Measurements from ENCODE around the gene NCR3LG1.

NCR3LG1 gene

GRCh38 chr11:17386331-17387084, 34.9 kb downstream of the NCR3LG1 start:
- no peak overlapping the region for H3K27ac ChIP-seq (ENCODE audit: low read depth, low read length)
- peaks cover 5% of the 10 kb centered on the region for H3K27me3 ChIP-seq (ENCODE audit: control insufficient read depth, insufficient read depth, low read length)
- H3K9me3 ChIP-seq (ENCODE audit: control insufficient read depth, insufficient read depth, low read length): no peaks in the 10 kb centered on the region
- H3K4me3 ChIP-seq (ENCODE audit: low read depth, low read length): no peak overlapping the region
- peaks cover 5% of the 10 kb centered on the region; the same call in 1 of the 2 replicates for H3K4me1 ChIP-seq (ENCODE audit: control insufficient read depth, insufficient read depth, low read length)
- H3K9ac ChIP-seq (ENCODE audit: low read depth, low read length): no peak overlapping the region
- H3K36me3 ChIP-seq (ENCODE audit: control insufficient read depth, insufficient read depth, low read length): no peaks in the 10 kb centered on the region

DNA sequence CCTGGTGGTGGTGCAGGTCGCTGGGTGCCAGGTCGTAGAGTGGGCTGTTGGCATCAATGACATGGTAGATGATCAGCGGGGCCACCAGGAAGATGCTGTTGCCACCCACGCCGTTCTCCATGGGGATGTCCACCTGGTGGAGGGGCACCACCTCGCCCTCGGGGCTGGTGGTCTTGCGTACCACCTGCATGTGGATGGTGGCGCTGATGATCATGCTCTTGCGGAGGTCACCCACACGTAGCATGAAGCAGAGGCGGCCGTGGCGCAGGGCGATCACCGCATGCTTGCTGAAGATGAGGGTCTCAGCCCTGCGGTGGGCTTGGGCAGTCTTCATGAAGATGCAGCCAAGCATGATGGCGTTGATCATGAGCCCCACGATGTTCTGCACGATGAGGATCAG, 35.7 kb downstream of the NCR3LG1 start:
- Histone ChIP-seq H3K9me3 (ENCODE audit: control insufficient read depth, insufficient read depth, low read length) (no peaks in the 10 kb centered on the region), H3K4me1 (ENCODE audit: control insufficient read depth, insufficient read depth, low read length) (peaks cover 5% of the 10 kb centered on the region; the same call in 1 of the 2 replicates), H3K9ac (ENCODE audit: low read depth, low read length) (no peak overlapping the region), H3K27ac (ENCODE audit: low read depth, low read length) (no peak overlapping the region), H3K36me3 (ENCODE audit: control insufficient read depth, insufficient read depth, low read length) (no peaks in the 10 kb centered on the region), H3K27me3 (ENCODE audit: control insufficient read depth, insufficient read depth, low read length) (peaks cover 5% of the 10 kb centered on the region), H3K4me3 (ENCODE audit: low read depth, low read length) (no peak overlapping the region)

DNA sequence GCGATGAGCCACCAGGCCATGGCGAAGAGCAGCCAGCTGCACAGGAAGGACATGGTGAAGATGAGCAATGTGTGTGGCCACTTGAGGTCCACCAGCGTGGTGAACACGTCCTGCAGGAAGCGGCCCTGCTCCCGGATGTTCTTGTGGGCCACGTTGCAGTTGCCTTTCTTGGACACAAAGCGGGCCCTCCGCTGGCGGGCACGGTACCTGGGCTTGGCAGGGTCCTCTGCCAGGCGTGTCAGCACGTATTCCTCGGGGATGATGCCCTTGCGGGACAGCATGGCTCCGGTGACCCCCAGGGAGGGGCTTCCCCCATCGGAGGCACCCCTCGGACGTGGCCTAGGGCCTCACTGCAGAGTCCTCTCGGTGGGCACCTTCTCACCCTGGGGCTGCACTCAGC, 36.2 kb downstream of the NCR3LG1 start:
- Histone ChIP-seq H3K36me3 (ENCODE audit: control insufficient read depth, insufficient read depth, low read length) (no peaks in the 10 kb centered on the region), H3K9me3 (ENCODE audit: control insufficient read depth, insufficient read depth, low read length) (no peaks in the 10 kb centered on the region), H3K4me3 (ENCODE audit: low read depth, low read length) (no peak overlapping the region), H3K4me1 (ENCODE audit: control insufficient read depth, insufficient read depth, low read length) (peaks cover 5% of the 10 kb centered on the region; the same call in 1 of the 2 replicates), H3K9ac (ENCODE audit: low read depth, low read length) (no peak overlapping the region), H3K27ac (ENCODE audit: low read depth, low read length) (no peak overlapping the region), H3K27me3 (ENCODE audit: control insufficient read depth, insufficient read depth, low read length) (peaks cover 5% of the 10 kb centered on the region)

GRCh38 chr11:17388609-17389210, 37.1 kb downstream of the NCR3LG1 start, which contains the start of gene KCNJ11:
Gene KCNJ11 (minus strand): TSS chr11:17388659. CDS start chr11:17388091, 568 bp downstream.
- Histone ChIP-seq H3K4me1 (ENCODE audit: control insufficient read depth, insufficient read depth, low read length) (peaks cover 5% of the 10 kb centered on the region; the same call in 1 of the 2 replicates), H3K27ac (ENCODE audit: low read depth, low read length) (peak within 1 kb of the TSS; percentile 40), H3K4me3 (ENCODE audit: low read depth, low read length) (peak within 1 kb of the TSS; percentile 73), H3K9me3 (ENCODE audit: control insufficient read depth, insufficient read depth, low read length) (no peaks in the 10 kb centered on the region), H3K27me3 (ENCODE audit: control insufficient read depth, insufficient read depth, low read length) (peaks cover 5% of the 10 kb centered on the region), H3K9ac (ENCODE audit: low read depth, low read length) (0 out of 2 replicates have a peak within 1 kb of the TSS, but pooled peaks have one; percentile 45), H3K36me3 (ENCODE audit: control insufficient read depth, insufficient read depth, low read length) (no peaks in the 10 kb centered on the region)

DNA sequence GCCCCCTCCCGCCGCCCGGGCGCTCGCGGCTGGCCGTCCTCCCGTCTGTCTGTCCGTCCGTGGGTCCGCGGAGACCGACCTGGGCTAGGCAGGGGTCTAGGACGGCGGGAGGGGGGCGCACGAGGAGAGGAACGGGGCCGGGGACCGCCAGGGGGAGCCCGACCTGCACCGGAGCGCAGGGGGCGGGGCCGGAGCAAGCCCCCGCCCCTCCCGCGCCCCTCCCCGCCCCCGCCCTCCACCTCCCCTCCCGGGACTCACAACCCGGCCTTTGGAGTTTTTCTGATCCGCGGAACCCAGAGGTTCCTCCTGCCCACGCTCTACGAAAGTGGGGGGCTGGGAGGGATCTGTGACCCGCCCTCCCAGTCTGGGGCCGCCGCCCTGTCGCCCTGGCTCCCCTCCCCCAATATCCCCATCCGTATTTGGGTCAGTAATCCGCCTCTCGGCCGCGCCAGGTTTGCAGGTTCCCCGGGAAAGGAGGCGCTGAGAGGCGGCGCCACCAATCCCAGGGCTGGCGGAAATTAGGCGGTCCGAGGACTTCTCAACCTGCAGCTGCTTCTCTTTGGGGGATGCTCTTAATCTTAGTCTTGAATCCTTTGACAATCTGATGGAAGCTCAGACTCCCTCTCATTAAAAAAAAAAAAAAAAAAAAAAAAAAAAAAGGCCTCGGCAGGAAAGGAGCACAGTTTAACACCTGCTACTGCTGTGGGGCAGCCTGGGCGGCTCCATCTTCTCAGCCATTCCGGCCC, 37.8 kb downstream of the NCR3LG1 start:
- H3K9me3 ChIP-seq (ENCODE audit: control insufficient read depth, insufficient read depth, low read length): no peaks in the 10 kb centered on the region
- peaks cover 5% of the 10 kb centered on the region for H3K27me3 ChIP-seq (ENCODE audit: control insufficient read depth, insufficient read depth, low read length)
- peak overlapping the region; percentile 40 for H3K27ac ChIP-seq (ENCODE audit: low read depth, low read length)
- H3K4me3 ChIP-seq (ENCODE audit: low read depth, low read length): peak overlapping the region; percentile 73
- H3K4me1 ChIP-seq (ENCODE audit: control insufficient read depth, insufficient read depth, low read length): peaks cover 5% of the 10 kb centered on the region; the same call in 1 of the 2 replicates
- H3K9ac ChIP-seq (ENCODE audit: low read depth, low read length): 0 out of 2 replicates have a peak overlapping the region, but pooled peaks have one; percentile 45
- H3K36me3 ChIP-seq (ENCODE audit: control insufficient read depth, insufficient read depth, low read length): no peaks in the 10 kb centered on the region

GRCh38 chr11:17389957-17390649, 38.5 kb downstream of the NCR3LG1 start:
- H3K27me3 ChIP-seq (ENCODE audit: control insufficient read depth, insufficient read depth, low read length): peaks cover 5% of the 10 kb centered on the region
- no peaks in the 10 kb centered on the region for H3K36me3 ChIP-seq (ENCODE audit: control insufficient read depth, insufficient read depth, low read length)
- peak overlapping the region; percentile 73 for H3K4me3 ChIP-seq (ENCODE audit: low read depth, low read length)
- no peak overlapping the region for H3K27ac ChIP-seq (ENCODE audit: low read depth, low read length)
- H3K9me3 ChIP-seq (ENCODE audit: control insufficient read depth, insufficient read depth, low read length): no peaks in the 10 kb centered on the region
- H3K9ac ChIP-seq (ENCODE audit: low read depth, low read length): no peak overlapping the region
- H3K4me1 ChIP-seq (ENCODE audit: control insufficient read depth, insufficient read depth, low read length): peaks cover 5% of the 10 kb centered on the region; the same call in 1 of the 2 replicates

- Histone ChIP-seq H3K4me3 (ENCODE audit: low read depth, low read length) (no peak overlapping the region), H3K9ac (ENCODE audit: low read depth, low read length) (no peak overlapping the region), H3K27me3 (ENCODE audit: control insufficient read depth, insufficient read depth, low read length) (peaks cover 5% of the 10 kb centered on the region), H3K4me1 (ENCODE audit: control insufficient read depth, insufficient read depth, low read length) (peaks cover 5% of the 10 kb centered on the region; the same call in 1 of the 2 replicates), H3K36me3 (ENCODE audit: control insufficient read depth, insufficient read depth, low read length) (no peaks in the 10 kb centered on the region), H3K27ac (ENCODE audit: low read depth, low read length) (no peak overlapping the region), H3K9me3 (ENCODE audit: control insufficient read depth, insufficient read depth, low read length) (no peaks in the 10 kb centered on the region)
Measured at GRCh38 chr11:17391493-17392355, 40.1 kb downstream of the NCR3LG1 start.

GRCh38 chr11:17392872-17393271, 41.3 kb downstream of the NCR3LG1 start:
- Histone ChIP-seq H3K27me3 (ENCODE audit: control insufficient read depth, insufficient read depth, low read length) (peaks cover under 1% of the 10 kb centered on the region; the same call in 1 of the 2 replicates), H3K4me3 (ENCODE audit: low read depth, low read length) (no peak overlapping the region), H3K9me3 (ENCODE audit: control insufficient read depth, insufficient read depth, low read length) (no peaks in the 10 kb centered on the region), H3K4me1 (ENCODE audit: control insufficient read depth, insufficient read depth, low read length) (peaks cover 5% of the 10 kb centered on the region; the same call in 1 of the 2 replicates), H3K36me3 (ENCODE audit: control insufficient read depth, insufficient read depth, low read length) (no peaks in the 10 kb centered on the region), H3K9ac (ENCODE audit: low read depth, low read length) (no peak overlapping the region), H3K27ac (ENCODE audit: low read depth, low read length) (no peak overlapping the region)

DNA sequence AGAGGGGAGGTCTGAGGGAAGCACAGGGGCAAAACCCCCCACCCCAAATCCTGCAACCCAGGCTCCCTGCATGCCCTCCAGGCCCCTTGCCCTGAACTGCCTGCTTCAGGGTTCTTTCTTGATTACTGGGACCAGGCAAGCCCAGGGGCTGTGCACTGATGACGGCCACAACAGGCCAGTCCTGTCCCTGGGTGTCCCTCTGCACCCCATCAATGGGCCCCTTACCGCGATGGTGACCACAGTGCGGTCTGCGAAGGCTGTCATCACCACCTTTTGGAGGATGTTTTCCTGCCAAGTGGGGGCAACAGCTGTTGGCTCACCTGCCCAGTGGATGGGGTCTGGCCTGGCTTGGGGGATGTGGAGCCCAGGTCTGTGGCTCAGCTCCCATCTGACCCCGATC, 41.9 kb downstream of the NCR3LG1 start:
- Histone ChIP-seq H3K9ac (ENCODE audit: low read depth, low read length) (no peak overlapping the region), H3K9me3 (ENCODE audit: control insufficient read depth, insufficient read depth, low read length) (no peaks in the 10 kb centered on the region), H3K4me1 (ENCODE audit: control insufficient read depth, insufficient read depth, low read length) (peaks cover 5% of the 10 kb centered on the region; the same call in 1 of the 2 replicates), H3K27me3 (ENCODE audit: control insufficient read depth, insufficient read depth, low read length) (no peaks in the 10 kb centered on the region; the same call in 1 of the 2 replicates), H3K4me3 (ENCODE audit: low read depth, low read length) (no peak overlapping the region), H3K36me3 (ENCODE audit: control insufficient read depth, insufficient read depth, low read length) (no peaks in the 10 kb centered on the region), H3K27ac (ENCODE audit: low read depth, low read length) (no peak overlapping the region)
